Umbilical cord (tissue), 2 donors: Measurements from ENCODE around the gene DDX10. TPM values are rescaled to one million over a fixed set of nuclear protein-coding genes. Genes with fewer than 3 reads are reported as not detected.
A peak's percentile ranks its signal among the peaks of the same experiment; 100 is the strongest.

Experiments
- DNase-seq: peaks from one replicate; pipeline ENCODE4 v3.0.0-alpha.2; 2015; ENCODE audit warnings: low spot score
- total RNA-seq: library from RNA; depleted of rRNA; stranded (reverse); fragments of >200 nt; gene quantifications from one replicate; pipeline ENCODE4 v1.2.3, GENCODE V29; 2014; ENCODE audit warnings: low replicate concordance; ENCODE audit not compliant: insufficient read depth

The DDX10 gene
- total RNA-seq, 1 donor from 2014 or later = 35.9 TPM

GRCh38 chr11:108871867-108872266 lies 207.0 kb downstream of the DDX10 start:
- DNase-seq = no peak

DNA sequence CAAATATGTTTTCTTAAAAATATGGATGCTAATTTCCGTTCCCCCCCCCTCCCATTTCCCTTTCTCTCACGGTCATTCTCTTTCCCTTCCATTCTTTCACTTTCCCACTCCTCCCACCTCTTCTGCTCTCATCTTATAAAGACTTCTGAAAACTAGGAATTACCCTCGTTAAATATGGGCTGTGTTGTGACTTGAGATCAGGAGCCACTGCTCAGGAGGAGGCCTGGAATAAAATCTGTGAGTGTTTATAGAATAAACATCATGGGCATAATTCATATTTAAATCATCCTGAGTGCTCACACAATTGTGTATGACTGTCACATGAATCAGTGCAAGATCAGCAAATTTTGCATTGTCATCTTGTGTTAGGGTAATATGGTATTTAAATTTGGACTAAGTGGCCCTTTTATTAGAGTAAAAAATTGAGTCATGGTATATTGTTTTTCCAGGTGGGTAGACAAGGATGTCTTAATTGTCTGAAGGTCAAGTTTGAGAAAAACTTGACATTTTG lies 208.0 kb downstream of the DDX10 start:
- no peak for DNase-seq

- DNase-seq = no peak
Observed at GRCh38 chr11:108873310-108873709, 208.4 kb downstream of the DDX10 start.

GRCh38 chr11:108873941-108874340 lies 209.1 kb downstream of the DDX10 start:
- no peak for DNase-seq

GRCh38 chr11:108875134-108875533 lies 210.3 kb downstream of the DDX10 start:
- DNase-seq = no peak

DNA sequence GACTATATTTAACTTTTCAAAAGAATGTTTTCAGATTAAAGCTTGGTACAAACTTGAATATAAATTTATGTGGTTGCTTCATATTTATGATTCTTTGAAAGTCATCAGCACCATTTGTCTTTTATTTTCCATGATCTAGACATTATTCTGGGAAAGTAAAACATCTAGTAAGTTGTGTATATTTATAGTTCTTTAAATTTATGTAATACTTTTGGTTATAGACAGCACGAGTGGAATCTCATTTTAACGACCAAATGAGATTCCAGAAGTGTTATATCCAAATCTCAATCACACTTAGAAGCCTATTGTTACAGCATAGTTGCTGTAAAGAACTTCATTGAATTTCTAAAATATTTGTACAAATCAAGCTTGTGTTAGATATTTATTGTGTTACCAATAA lies 212.3 kb downstream of the DDX10 start:
- no peak for DNase-seq

DNA sequence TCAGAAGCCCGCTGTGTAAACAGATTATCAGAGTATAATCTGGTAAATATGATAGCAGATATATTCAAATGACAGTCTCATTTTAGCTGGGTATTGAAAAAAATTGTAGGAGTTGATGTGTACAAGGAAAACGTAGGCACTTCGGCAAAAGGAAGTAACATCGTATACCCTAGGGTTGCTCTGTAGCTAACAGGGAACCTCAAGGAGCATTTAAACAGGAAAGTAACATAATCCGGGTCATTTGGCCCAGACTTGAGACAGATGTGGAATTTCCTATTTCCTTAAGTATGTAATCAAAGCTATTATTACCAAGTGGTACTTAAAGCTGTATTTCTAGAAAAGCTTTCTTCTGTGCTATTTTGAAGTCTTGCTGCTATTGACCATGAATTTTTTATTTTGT lies 215.6 kb downstream of the DDX10 start:
- no peak for DNase-seq

DNA sequence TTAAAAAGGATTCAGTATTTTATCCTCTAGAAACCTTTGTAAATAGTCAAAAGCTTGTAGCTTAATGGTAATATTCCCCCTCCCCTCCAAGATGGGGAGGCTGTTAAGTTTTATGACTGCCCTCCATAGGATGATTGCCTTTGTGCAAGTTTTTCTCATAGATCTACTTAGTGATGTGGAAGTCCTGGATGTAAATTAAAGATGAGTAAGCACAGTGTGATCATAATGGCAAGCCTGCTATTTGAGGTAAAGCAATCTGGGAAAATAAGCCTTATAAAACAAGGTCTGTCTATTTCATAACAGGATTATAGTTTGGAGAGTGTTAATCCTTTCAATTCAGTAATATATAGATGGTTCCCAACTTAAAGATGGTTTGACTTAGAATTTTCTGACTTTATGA lies 216.3 kb downstream of the DDX10 start:
- DNase-seq = no peak

GRCh38 chr11:108882211-108882831 lies 217.5 kb downstream of the DDX10 start:
- no peak for DNase-seq

DNA sequence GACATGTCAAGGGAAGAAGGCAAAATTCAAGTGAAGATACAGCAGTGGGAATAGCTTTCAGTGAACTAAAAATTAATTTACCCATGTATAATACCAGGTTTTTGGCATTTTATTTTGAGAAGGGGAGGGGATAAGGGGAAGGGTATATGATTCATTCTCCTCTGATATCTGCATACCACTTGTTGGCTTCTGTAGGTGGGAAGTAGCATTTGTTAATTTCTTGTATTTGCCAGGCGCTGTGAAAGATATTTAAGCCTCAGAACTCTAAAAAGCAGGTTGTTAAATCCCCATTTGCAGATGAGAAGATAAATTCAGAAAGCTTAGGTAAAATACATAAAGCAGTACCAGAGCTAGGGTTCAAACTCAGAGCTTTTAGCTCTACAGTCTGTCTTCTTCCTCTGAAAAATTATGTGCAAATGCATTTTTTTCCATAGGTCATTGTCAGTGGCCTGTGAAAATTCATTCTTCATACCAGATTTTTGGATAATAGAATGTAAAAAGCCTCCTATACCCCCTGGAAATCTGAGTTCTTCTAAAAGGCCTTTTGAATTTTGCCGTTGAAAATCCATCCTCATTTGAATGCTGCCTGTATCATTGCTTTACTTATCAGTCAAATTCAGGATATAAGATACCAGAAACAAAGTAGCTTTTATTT lies 221.3 kb downstream of the DDX10 start:
- no peak for DNase-seq

DNA sequence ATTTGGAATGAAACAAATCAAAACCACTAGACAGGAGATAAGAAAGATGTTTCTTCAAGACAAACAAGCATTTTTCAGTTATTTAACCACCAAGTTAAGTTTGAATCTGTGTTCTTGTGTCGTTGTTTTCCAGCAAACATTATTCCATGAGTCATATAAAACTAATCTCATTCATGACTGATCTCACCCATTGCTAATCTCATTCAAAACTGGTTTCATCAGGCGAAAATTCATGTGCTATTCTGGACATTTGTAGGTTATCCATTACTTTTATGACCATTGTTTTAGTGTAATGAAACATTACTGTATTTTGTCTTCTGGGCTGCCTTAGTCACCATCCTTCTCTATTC lies 221.8 kb downstream of the DDX10 start:
- peak; percentile 31 for DNase-seq

DNA sequence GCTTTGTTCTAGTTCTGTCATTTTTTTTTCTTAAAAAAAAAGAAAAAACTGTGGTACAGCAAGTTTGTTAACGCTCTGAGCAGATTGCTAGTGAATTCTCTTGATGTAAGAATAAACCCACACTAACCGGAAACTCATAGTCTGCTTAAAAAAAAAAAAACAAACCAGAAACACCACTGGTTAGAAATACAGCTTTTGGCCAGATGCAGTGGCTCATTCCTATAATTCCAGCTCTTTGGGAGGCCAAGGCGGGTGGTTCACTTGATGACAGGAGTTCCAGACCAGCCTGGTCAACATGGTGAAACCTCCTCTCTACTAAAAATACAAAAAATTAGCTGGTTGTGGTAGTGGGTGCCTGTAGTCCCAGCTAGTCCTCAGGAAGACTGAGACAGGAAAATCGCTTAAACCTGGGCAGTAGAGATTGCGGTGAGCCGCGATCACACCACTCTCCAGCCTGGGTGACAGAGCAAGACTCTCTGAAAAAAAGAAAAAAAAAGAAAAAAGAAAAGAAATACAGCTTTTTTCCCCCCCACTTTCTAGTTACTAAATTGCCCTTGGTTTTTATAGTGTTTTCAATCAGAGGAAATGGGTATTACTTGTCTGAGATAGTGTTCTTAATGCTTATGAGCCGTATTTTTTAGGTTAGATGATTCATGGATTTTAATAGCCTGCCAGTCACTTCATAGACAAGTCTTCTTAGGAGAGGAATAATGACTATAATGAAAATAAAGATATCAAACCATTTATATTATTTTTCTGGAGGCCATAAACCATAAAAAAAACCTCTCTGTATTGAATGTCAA lies 222.8 kb downstream of the DDX10 start:
- DNase-seq = no peak

DNA sequence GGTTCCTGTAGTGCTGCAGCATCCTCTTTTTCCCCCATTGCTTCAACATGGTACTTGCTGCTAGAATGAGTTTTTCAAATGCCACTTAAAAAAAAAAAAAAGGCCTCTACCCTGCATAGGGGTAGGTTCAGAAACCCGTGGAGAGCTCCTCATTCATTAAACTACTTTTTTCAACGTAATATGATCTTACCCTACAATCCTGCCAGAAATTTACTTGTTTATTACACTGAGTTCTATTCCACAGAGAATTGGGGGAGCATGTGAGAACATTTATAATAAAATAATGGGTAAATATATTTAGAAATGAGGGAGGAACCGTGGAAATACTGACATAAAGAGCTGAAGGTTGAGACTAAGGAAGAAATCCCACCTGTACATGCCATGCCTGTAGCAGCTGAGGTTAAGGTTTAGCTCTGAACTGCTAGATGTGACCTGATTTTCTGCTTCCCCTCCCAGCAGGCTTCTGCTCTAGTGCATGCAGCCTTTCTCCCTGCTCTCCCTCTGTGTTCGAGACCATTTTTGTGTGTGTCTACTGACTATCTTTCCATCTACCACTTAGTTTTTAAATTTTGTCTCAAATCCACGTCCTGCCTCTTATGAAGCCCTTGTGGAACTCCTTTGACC lies 225.7 kb downstream of the DDX10 start:
- DNase-seq = no peak

DNA sequence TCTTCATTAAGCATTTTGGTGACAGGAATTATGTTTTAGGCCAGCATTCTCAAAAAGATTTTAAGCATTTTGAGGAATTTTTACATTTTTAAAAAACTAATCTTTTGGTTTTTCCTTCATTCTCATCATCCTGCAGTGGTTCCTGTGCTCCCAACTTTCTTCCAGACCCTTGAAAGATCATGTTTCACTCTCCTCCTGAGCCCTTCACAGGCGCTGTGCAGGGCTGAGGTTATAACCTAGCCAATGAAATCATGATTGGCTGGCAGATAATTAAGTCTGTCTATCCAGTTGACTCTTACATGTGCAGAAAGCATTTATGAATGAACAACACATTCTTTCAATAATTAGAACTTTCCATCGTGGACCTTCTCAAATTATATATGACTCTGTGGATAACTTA lies 226.3 kb downstream of the DDX10 start:
- no peak for DNase-seq

GRCh38 chr11:108891909-108892511 lies 227.1 kb downstream of the DDX10 start:
- no peak for DNase-seq

DNA sequence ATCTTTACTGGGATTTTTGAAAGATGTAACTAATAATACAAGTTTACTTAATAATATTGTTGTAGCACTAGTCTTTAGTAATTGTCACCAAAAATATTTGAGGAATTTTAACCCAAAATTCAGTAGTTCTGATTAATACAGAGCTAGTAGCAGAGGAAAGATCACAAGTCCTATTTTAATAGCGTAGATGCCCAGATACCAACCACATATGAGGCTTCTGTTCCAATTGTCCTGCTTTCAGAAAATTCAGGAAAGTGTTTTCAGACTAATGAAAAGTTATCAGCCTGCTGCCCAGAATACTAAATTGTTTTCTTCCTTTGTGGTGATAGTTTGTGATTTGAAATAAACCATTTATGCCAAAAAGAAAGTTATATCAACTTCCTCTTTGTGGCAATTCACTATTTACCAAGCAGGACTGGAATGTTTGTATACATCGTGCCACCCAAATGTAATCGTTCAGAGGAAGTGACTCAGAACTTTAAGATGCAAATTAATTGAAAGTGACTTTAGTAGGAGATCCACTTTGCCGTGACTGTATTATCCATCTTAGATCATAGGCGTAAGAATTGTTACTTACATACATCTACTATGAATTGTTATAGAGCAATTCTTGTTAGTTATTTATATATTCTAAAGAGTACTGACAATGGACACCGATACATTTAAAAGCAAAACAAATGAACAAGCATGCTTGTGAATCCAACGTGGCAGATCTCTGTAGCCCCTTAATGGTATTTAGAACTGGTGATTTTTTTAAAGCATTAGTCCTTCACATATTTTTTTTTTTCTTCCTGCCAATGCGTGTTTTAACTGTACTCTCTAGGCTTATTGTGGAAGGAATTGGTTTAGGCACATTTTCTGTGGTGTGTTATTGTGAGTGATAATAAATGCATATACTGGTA lies 231.0 kb downstream of the DDX10 start:
- no peak for DNase-seq

- DNase-seq = no peak
Observed at GRCh38 chr11:108897071-108897481, 232.2 kb downstream of the DDX10 start.

DNA sequence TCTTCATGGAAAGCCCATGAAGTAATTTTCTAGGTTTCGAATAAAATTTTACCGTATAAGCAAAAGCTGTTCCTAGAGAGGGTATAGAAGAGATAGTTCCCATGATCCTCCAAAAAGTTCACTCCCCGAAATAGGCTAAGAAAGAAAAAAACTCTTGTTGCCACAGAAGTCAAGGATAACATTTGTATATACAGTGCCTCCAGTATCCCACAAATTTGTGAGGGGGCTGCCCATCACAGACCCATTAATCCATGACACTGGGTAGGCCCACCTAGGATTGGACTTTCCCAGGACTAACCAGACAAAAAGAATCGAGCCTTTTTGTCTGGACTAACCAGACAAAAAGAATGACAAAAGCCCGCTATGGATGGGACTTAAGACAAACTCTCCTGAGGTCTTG lies 233.0 kb downstream of the DDX10 start:
- no peak for DNase-seq

- DNase-seq = no peak
Observed at GRCh38 chr11:108901359-108901758, 236.5 kb downstream of the DDX10 start.

GRCh38 chr11:108902027-108902469 lies 237.2 kb downstream of the DDX10 start:
- no peak for DNase-seq

GRCh38 chr11:108904480-108904879 lies 239.6 kb downstream of the DDX10 start:
- DNase-seq = no peak
